Vagina (tissue), 2 donors: Measurements from ENCODE around the gene BRAP. TPM values are rescaled to one million over a fixed set of nuclear protein-coding genes. Genes with fewer than 3 reads are reported as not detected.

Experiments
- DNase-seq, 2 donors: peaks; one replicate each; pipeline ENCODE4 v3.0.0-alpha.2; 2017; ENCODE audit errors: extremely low spot score in 2 of 2
- H3K27ac ChIP-seq: fragments of 200-600 bp; sonication (generic); one replicate; pipeline ENCODE4 v1.5.1; 2019
- H3K27me3 ChIP-seq: fragments of 200-600 bp; sonication (generic); one replicate; pipeline ENCODE4 v1.5.1; 2019
- H3K36me3 ChIP-seq, 2 donors: fragments of 200-600 bp; sonication (generic); one replicate each; pipeline ENCODE4 v1.5.1; 2017 to 2019
- H3K4me1 ChIP-seq: fragments of 200-600 bp; sonication (generic); one replicate; pipeline ENCODE4 v1.5.1; 2019
- H3K4me3 ChIP-seq, 2 donors: fragments of 200-600 bp; sonication (generic); 1 replicate in 1 of 2; 2 replicates in 1 of 2; pipeline ENCODE4 v1.5.1; 2016 to 2019
- H3K9me3 ChIP-seq: fragments of 200-600 bp; sonication (generic); one replicate; pipeline ENCODE4 v1.5.1; 2019
- POLR2A ChIP-seq, 2 donors: fragments of 450-650 bp; IDR thresholded peaks; one replicate each; pipeline ENCODE4 v1.6.1; 2017; ENCODE audit warnings: antibody characterized with exemption in 2 of 2, mild to moderate bottlenecking in 2 of 2, moderate library complexity in 2 of 2
- POLR2AphosphoS5 ChIP-seq, 2 donors: sonication (generic); formaldehyde crosslinking; IDR thresholded peaks; one replicate each; pipeline ENCODE4 v1.9.0; 2017; ENCODE audit warnings: antibody characterized with exemption in 2 of 2, mild to moderate bottlenecking in 2 of 2, low read depth in 1 of 2; ENCODE audit not compliant: insufficient read depth in 1 of 2
- intact Hi-C: fragments of 100-400 bp; cut with DNase I; formaldehyde crosslinking; loops from one replicate; pipeline ENCODE4 v1.15.1; 2023
- total RNA-seq: library from RNA; depleted of rRNA; stranded (reverse); fragments of >200 nt; gene quantifications from one replicate; pipeline ENCODE4 v1.2.3, GENCODE V29; 2016
- TF ChIP-seq, protein P1 (sequence below), 3 experiments: fragments of 450-650 bp in 2 of 3; fragments of 200-600 bp in 1 of 3; sonication (generic) in 1 of 3; IDR thresholded peaks; one replicate each; pipeline ENCODE4 v1.5.1; 2017 to 2019; ENCODE audit warnings: antibody characterized with exemption in 3 of 3, mild to moderate bottlenecking in 2 of 3, moderate library complexity in 2 of 3

The BRAP gene
- total RNA-seq, 1 donor from 2014 or later: 14.0 TPM

DNA sequence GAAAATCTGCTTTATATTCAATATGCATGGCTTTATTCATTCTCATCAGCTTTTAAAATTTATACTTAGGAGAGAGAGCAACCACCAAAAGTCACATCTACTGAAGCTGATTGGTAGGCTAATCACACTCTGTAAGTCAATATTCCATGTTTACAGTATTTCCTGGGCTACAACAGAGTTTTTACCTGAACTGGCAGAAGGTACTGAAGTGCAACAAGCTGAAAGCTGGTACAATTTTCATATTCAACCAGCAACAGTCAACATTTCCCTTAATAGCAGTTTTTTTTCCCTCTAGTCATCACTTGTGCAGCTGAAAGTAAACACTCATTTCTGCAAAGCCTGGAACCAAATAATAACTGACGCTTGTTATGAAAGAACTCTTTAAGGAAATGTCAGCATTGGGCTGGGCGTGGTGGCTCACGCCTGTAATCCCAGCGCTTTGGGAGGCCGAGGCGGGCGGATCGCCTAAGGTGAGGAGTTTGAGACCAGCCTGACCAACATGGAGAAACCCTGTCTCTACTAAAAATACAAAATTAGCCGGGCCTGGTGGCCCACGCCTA, 12.9 kb downstream of the BRAP start:
- intact Hi-C loops: no loop called here

DNA sequence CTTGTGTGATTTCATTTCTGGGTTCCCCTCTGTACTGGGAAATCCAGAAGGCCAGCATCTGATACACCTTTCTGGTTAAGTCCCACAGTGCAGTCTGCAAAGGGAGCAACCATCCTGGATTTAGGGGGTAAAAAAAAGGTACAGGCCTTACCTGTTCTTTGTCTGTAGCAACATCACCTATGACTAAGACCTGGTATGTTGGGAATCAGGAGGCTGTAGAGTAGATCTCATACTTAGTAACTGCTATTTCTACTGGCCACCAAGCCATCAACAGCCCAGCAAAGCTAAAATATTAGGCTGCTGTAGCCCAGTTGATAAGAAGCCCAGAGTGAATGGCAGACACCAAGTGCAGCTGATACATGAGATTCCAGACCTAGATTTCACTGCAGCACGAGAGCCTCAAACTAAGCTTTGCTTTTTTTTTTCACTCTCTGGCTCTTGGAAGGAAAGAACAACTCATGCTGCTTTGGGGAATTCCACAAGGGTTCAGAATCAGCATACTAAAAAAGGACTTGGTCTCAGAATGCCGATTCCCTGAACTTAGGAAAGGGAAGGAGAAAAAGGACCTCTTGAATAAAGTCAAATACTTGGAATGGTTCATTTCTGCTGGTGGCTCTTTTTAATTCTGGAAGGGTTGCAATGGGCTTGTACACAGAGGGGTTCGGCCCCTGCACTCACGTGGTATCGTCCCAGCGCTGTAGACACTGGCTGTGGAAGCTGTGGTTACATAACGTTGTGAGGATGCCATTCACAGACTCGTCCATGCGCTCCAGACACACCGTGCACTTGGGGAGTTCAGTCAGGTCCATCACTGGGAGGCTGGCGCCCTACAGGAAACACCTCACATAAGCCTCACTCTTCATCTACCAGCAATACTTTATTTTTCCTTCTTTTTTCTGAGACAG, 20.5 kb downstream of the BRAP start:
- Histone ChIP-seq H3K36me3 (peaks cover 0 to 48% of the 10 kb centered on the region in 2 donors), H3K27me3 (no peaks in the 10 kb centered on the region), H3K4me3 (no peak overlapping the region), H3K27ac (no peak overlapping the region), H3K9me3 (no peaks in the 10 kb centered on the region), H3K4me1 (no peaks in the 10 kb centered on the region)
- DNase-seq: no peak
- TF ChIP-seq POLR2A (IDR thresholded peaks at IDR 0.05) (no peak), POLR2AphosphoS5 (IDR thresholded peaks at IDR 0.05; ENCODE audit: insufficient read depth in 1 of 2, low read depth in 1 of 2) (no peak)
- TF ChIP-seq, protein P1, sequence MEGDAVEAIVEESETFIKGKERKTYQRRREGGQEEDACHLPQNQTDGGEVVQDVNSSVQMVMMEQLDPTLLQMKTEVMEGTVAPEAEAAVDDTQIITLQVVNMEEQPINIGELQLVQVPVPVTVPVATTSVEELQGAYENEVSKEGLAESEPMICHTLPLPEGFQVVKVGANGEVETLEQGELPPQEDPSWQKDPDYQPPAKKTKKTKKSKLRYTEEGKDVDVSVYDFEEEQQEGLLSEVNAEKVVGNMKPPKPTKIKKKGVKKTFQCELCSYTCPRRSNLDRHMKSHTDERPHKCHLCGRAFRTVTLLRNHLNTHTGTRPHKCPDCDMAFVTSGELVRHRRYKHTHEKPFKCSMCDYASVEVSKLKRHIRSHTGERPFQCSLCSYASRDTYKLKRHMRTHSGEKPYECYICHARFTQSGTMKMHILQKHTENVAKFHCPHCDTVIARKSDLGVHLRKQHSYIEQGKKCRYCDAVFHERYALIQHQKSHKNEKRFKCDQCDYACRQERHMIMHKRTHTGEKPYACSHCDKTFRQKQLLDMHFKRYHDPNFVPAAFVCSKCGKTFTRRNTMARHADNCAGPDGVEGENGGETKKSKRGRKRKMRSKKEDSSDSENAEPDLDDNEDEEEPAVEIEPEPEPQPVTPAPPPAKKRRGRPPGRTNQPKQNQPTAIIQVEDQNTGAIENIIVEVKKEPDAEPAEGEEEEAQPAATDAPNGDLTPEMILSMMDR (IDR thresholded peaks at IDR 0.05): no peak
- intact Hi-C loops: no loop called here

More for the DNA sequence above, 12.9 kb downstream of the BRAP start:
- Histone ChIP-seq H3K4me3 (no peak overlapping the region), H3K27me3 (no peaks in the 10 kb centered on the region), H3K36me3 (peaks cover 0 to 68% of the 10 kb centered on the region in 2 donors), H3K4me1 (no peaks in the 10 kb centered on the region), H3K27ac (no peak overlapping the region), H3K9me3 (no peaks in the 10 kb centered on the region)
- TF ChIP-seq POLR2A (IDR thresholded peaks at IDR 0.05) (no peak), POLR2AphosphoS5 (IDR thresholded peaks at IDR 0.05; ENCODE audit: insufficient read depth in 1 of 2, low read depth in 1 of 2) (no peak)
- TF ChIP-seq, protein P1 (IDR thresholded peaks at IDR 0.05): no peak
- no peak for DNase-seq

DNA sequence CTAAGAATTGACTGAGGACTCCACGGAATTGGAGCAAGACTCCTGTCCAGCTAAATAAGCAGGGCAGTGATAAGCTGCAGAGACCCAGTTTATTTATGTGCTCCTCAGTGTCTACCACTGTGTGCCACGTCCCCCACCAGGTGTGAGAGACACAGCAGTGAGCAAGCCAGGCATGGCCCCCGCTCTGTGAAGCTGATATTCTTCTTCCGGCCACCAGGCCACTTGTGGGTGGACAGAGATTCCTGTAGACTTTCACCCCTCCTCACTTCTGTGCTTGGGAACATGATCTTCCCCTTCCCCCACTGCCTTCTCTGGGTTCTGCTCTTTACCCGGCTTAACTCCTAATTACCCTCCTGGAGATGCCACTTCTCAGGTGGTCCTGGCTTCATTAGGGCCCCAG, 21.3 kb downstream of the BRAP start:
- Histone ChIP-seq H3K27me3 (no peaks in the 10 kb centered on the region), H3K4me3 (no peak overlapping the region), H3K4me1 (no peaks in the 10 kb centered on the region), H3K9me3 (no peaks in the 10 kb centered on the region), H3K36me3 (peaks cover 0 to 53% of the 10 kb centered on the region in 2 donors), H3K27ac (no peak overlapping the region)
- intact Hi-C loops: no loop called here
- no peak for DNase-seq
- TF ChIP-seq, protein P1 (IDR thresholded peaks at IDR 0.05): no peak
- TF ChIP-seq POLR2AphosphoS5 (IDR thresholded peaks at IDR 0.05; ENCODE audit: insufficient read depth in 1 of 2, low read depth in 1 of 2) (no peak), POLR2A (IDR thresholded peaks at IDR 0.05) (no peak)

DNA sequence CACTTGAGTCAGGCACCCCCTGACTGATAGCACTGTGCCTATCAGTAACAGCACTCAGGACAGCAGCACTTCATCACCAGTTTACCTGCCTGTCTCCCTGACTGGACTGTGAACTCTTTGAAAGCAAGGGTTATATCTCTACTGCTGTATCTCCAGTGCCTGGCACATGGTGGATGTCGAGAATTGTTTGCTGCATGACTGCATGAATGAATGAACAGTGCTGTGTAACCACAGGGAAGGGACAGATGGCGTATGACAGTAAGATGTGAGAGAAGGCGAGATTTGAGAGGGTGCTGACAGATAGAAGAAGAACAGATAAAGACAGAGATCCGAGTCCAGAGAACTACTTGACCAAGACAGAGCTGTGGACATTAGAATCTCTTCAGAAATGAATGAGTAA, 29.7 kb downstream of the BRAP start:
- H3K4me3 ChIP-seq: no peak overlapping the region
- intact Hi-C loops: no loop called here
- H3K27me3 ChIP-seq: no peaks in the 10 kb centered on the region
- no peak for DNase-seq
- no peak for TF ChIP-seq POLR2AphosphoS5 (IDR thresholded peaks at IDR 0.05; ENCODE audit: insufficient read depth in 1 of 2, low read depth in 1 of 2)
- no peak for TF ChIP-seq POLR2A (IDR thresholded peaks at IDR 0.05)
- TF ChIP-seq, protein P1 (IDR thresholded peaks at IDR 0.05): no peak
- no peaks in the 10 kb centered on the region for H3K9me3 ChIP-seq
- H3K36me3 ChIP-seq: peaks cover 3 to 80% of the 10 kb centered on the region in 2 donors
- no peak overlapping the region for H3K27ac ChIP-seq
- no peaks in the 10 kb centered on the region for H3K4me1 ChIP-seq

DNA sequence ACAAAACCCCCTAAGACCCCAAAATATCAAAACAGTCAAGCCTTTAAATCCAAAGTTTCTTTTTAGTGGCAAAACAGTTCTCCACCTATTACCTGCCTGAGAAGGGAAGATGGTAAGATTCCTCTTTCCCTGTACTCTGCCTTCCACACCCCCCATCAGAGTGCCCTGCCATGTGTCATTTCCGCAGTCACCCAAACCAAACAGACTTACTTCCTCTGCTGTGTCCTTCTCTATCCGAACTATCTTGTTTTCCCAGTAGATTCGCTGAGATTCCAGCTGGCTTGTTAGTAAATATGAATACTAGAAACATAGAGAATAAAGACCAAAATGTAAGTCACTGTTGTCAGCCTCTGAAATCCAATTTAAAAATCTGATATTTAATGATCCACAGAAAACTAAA, 30.4 kb downstream of the BRAP start:
- Histone ChIP-seq H3K4me3 (no peak overlapping the region), H3K27ac (no peak overlapping the region), H3K9me3 (no peaks in the 10 kb centered on the region), H3K27me3 (no peaks in the 10 kb centered on the region), H3K4me1 (no peaks in the 10 kb centered on the region), H3K36me3 (peaks cover 3 to 79% of the 10 kb centered on the region in 2 donors)
- no peak for TF ChIP-seq POLR2AphosphoS5 (IDR thresholded peaks at IDR 0.05; ENCODE audit: insufficient read depth in 1 of 2, low read depth in 1 of 2)
- TF ChIP-seq POLR2A (IDR thresholded peaks at IDR 0.05): no peak
- TF ChIP-seq, protein P1 (IDR thresholded peaks at IDR 0.05): no peak
- no peak for DNase-seq
- intact Hi-C loops: no loop called here
